A673 (cell line): ENCODE measurements around the gene SPATS2.

ENCODE experiments used
- EZH2 ChIP-seq: fragments of 200-600 bp; sonication (generic); IDR thresholded peaks from 2 replicates; pipeline ENCODE4 v1.6.1; 2017; ENCODE audit warnings: borderline replicate concordance, low read depth, mild to moderate bottlenecking, mixed read lengths, antibody characterized with exemption, low read length; ENCODE audit not compliant: poor library complexity, severe bottlenecking
- TF ChIP-seq, protein P1 (sequence below): fragments of 300-800, 200-600 bp; sonication (generic); conservative IDR thresholded peaks from 2 replicates; pipeline ENCODE4 v1.5.1; 2017; ENCODE audit warnings: low read depth, mild to moderate bottlenecking, antibody characterized with exemption, low read length, moderate library complexity, mixed read lengths

DNA sequence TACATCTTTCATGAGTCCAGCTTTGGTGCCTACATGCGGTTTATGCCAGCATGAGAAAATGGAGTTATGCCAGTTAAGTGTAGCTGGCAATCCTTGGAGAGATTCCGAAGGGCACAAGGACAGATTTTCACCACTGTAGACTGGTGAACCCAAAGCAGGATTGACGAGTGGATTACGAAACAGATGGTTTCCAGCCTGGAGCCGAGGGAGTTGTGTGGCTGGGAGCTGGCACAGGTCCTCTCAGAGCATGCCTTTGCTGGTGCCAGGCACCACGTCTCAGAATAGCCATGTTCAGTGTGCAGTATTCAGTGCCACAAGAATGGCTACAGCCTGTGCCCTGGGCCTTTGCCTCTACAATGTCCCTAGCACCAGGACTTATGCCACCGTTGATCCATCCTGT lies 184.8 kb downstream of the SPATS2 start:
- TF ChIP-seq, protein P1, sequence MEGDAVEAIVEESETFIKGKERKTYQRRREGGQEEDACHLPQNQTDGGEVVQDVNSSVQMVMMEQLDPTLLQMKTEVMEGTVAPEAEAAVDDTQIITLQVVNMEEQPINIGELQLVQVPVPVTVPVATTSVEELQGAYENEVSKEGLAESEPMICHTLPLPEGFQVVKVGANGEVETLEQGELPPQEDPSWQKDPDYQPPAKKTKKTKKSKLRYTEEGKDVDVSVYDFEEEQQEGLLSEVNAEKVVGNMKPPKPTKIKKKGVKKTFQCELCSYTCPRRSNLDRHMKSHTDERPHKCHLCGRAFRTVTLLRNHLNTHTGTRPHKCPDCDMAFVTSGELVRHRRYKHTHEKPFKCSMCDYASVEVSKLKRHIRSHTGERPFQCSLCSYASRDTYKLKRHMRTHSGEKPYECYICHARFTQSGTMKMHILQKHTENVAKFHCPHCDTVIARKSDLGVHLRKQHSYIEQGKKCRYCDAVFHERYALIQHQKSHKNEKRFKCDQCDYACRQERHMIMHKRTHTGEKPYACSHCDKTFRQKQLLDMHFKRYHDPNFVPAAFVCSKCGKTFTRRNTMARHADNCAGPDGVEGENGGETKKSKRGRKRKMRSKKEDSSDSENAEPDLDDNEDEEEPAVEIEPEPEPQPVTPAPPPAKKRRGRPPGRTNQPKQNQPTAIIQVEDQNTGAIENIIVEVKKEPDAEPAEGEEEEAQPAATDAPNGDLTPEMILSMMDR: no peak
- TF ChIP-seq EZH2: no peak
